BLaER1 treated with 17β-estradiol and CSF1 and Interleukin-3, amounts not matched to agents 10 nM and 100 nM (cell line): Measurements from ENCODE around the gene PIK3R4.

ENCODE experiments used
- H3K27ac ChIP-seq, 11 experiments: shearing (Covaris generic); formaldehyde crosslinking; 2 replicates each; pipeline ENCODE4 v1.8.1; 2022
- H3K27me3 ChIP-seq, 11 experiments: shearing (Covaris generic); formaldehyde crosslinking; 2 replicates each; pipeline ENCODE4 v1.8.1; 2022
- H3K36me3 ChIP-seq, 11 experiments: shearing (Covaris generic); formaldehyde crosslinking; 2 replicates each; pipeline ENCODE4 v1.8.1; 2022
- H3K4me1 ChIP-seq, 10 experiments: shearing (Covaris generic); formaldehyde crosslinking; 2 replicates each; pipeline ENCODE4 v1.8.1; 2022
- H3K4me2 ChIP-seq, 11 experiments: shearing (Covaris generic); formaldehyde crosslinking; 2 replicates each; pipeline ENCODE4 v1.8.1; 2022
- H3K4me3 ChIP-seq, 10 experiments: shearing (Covaris generic); formaldehyde crosslinking; 2 replicates each; pipeline ENCODE4 v1.8.1; 2022
- H3K9ac ChIP-seq, 11 experiments: shearing (Covaris generic); formaldehyde crosslinking; 2 replicates each; pipeline ENCODE4 v1.8.1; 2022
- H3K9me3 ChIP-seq, 11 experiments: shearing (Covaris generic); formaldehyde crosslinking; replicated peaks in 1 of 11; 2 replicates each; pipeline ENCODE4 v1.8.1; 2022
- H4K20me1 ChIP-seq, 11 experiments: shearing (Covaris generic); formaldehyde crosslinking; 2 replicates each; pipeline ENCODE4 v1.8.1; 2022
- Cebpa-rat ChIP-seq, 11 experiments: shearing (Covaris generic); IDR thresholded peaks; 2 replicates each; pipeline ENCODE4 v1.8.1; 2022

The PIK3R4 gene

DNA sequence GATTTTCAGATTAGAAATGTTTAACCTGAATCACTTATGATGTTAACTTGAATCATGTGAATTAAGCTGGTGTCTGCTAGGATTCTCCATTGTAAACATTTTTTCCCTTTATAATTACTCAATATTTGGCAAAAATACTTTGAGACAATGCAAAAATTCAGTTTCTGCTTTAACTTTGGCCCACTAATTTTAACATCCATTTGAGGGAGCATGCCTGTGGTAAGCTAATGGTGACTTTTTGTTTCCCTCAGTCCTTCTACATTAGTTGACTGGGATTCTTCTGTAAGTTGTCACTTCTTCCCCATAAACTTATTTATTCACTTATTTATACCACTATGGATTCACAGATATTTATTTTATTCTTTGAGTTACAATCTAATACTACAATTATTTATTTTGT lies 59.3 kb downstream of the PIK3R4 start:
- H3K9ac ChIP-seq = no peak overlapping the region
- H3K27me3 ChIP-seq = no peaks in the 10 kb centered on the region
- TF ChIP-seq Cebpa-rat (IDR thresholded peaks at IDR 0.05) = no peak
- H3K4me3 ChIP-seq = no peak overlapping the region
- no peak overlapping the region for H3K4me2 ChIP-seq
- H3K4me1 ChIP-seq = peaks cover 0 to 3% (median 0%) of the 10 kb centered on the region in 10 experiments; a peak in 2 of 20 replicates
- no peaks in the 10 kb centered on the region for H4K20me1 ChIP-seq
- H3K27ac ChIP-seq = no peak overlapping the region
- peaks cover 58 to 95% (median 82%) of the 10 kb centered on the region in 11 experiments for H3K36me3 ChIP-seq
- H3K9me3 ChIP-seq = no peaks in the 10 kb centered on the region

DNA sequence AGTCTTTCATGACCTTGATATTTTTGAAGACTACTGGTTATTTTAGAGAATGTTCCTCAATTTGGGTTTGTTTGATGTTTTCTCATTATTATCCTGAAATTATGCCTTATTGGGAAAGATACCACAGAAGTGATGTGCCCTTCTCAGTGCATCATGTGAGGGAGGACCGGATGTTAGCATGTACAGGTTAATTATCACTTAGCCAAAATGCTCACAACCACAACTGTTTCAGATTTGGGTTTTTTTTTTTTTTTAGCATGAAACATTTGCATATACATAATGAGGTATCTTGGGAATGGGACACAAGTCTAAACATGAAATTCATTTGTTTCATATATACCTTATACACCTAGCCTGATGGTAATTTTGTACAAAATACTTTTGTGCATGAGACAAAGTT lies 59.8 kb downstream of the PIK3R4 start:
- Histone ChIP-seq H4K20me1 (no peaks in the 10 kb centered on the region), H3K27me3 (no peaks in the 10 kb centered on the region), H3K4me2 (no peak overlapping the region), H3K9ac (no peak overlapping the region), H3K36me3 (peaks cover 63 to 96% (median 87%) of the 10 kb centered on the region in 11 experiments), H3K9me3 (no peaks in the 10 kb centered on the region), H3K4me3 (no peak overlapping the region), H3K4me1 (no peaks in the 10 kb centered on the region), H3K27ac (no peak overlapping the region)
- TF ChIP-seq Cebpa-rat (IDR thresholded peaks at IDR 0.05) = no peak

DNA sequence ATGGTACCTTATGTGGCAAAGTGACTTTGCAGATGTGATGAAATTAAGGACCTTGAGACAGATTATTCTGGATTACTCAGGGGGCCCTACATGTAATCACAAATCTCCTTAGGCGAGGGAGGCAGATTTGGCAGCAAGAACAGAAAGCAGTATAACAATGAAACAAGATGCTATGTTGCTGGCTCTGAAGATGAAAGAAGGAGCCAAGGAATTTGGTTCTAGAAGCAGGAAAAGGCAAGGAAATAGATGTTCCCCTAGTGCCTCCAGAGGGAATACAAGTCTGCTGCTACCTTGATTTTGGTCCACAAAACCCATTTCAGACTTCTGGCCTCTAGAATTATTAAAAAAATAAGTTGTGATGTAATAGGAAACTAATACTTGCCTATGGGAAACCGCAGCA lies 64.5 kb downstream of the PIK3R4 start:
- H3K36me3 ChIP-seq = peaks cover 66 to 100% (median 95%) of the 10 kb centered on the region in 11 experiments
- H3K27me3 ChIP-seq = no peaks in the 10 kb centered on the region
- no peak overlapping the region for H3K4me3 ChIP-seq
- no peaks in the 10 kb centered on the region for H4K20me1 ChIP-seq
- no peaks in the 10 kb centered on the region for H3K4me1 ChIP-seq
- H3K9me3 ChIP-seq = no peaks in the 10 kb centered on the region
- H3K9ac ChIP-seq = no peak overlapping the region
- no peak overlapping the region for H3K4me2 ChIP-seq
- TF ChIP-seq Cebpa-rat (IDR thresholded peaks at IDR 0.05) = no peak
- no peak overlapping the region for H3K27ac ChIP-seq

DNA sequence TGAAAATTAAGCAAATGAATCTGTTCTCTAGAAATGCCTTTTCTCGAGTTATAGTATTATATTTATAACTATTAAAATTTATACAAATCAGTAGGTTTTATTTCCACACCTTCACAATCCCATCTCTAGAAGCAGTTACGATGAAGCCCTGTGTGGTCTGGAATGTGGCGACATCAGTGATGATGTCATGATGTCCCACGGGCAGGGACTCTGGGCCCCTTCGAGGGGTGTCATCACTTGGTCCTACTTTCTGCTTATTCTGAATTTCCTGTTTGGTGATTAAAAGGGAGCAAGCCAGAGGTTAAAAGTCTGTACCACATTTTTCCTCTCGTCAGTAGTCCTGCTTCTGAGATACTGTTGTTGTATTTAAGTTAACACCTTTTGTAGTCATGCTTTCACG lies 67.4 kb downstream of the PIK3R4 start:
- H3K4me3 ChIP-seq = no peak overlapping the region
- H3K27ac ChIP-seq = no peak overlapping the region
- no peak overlapping the region for H3K9ac ChIP-seq
- H3K4me2 ChIP-seq = no peak overlapping the region
- no peaks in the 10 kb centered on the region for H3K4me1 ChIP-seq
- H3K27me3 ChIP-seq = no peaks in the 10 kb centered on the region
- TF ChIP-seq Cebpa-rat (IDR thresholded peaks at IDR 0.05) = no peak
- no peaks in the 10 kb centered on the region for H3K9me3 ChIP-seq
- no peaks in the 10 kb centered on the region for H4K20me1 ChIP-seq
- peaks cover 76 to 100% (median 93%) of the 10 kb centered on the region in 11 experiments for H3K36me3 ChIP-seq

DNA sequence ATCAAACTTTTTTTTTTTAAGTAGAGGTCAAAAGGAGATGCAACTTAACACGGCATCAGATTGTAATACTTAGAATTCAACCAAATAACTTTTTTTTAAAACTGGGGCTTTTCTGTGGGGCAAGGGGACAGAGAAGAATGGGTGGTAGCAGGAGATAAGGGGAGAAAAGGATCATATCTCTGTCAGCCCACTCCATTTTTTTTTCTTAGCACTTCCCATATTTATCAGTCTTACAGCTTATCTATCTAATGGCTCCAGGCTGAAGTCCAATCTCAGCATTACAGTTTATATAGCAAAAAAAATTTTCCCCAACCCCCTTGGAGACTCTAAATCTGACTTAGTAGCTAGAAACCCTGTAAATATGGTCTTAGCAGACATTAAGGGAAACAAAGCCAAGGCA lies 69.3 kb downstream of the PIK3R4 start:
- no peaks in the 10 kb centered on the region for H4K20me1 ChIP-seq
- H3K9me3 ChIP-seq = no peaks in the 10 kb centered on the region
- H3K27ac ChIP-seq = no peak overlapping the region
- no peak for TF ChIP-seq Cebpa-rat (IDR thresholded peaks at IDR 0.05)
- no peak overlapping the region for H3K9ac ChIP-seq
- no peak overlapping the region for H3K4me3 ChIP-seq
- peaks cover 65 to 90% (median 78%) of the 10 kb centered on the region in 11 experiments for H3K36me3 ChIP-seq
- no peaks in the 10 kb centered on the region for H3K27me3 ChIP-seq
- H3K4me1 ChIP-seq = no peaks in the 10 kb centered on the region
- no peak overlapping the region for H3K4me2 ChIP-seq

DNA sequence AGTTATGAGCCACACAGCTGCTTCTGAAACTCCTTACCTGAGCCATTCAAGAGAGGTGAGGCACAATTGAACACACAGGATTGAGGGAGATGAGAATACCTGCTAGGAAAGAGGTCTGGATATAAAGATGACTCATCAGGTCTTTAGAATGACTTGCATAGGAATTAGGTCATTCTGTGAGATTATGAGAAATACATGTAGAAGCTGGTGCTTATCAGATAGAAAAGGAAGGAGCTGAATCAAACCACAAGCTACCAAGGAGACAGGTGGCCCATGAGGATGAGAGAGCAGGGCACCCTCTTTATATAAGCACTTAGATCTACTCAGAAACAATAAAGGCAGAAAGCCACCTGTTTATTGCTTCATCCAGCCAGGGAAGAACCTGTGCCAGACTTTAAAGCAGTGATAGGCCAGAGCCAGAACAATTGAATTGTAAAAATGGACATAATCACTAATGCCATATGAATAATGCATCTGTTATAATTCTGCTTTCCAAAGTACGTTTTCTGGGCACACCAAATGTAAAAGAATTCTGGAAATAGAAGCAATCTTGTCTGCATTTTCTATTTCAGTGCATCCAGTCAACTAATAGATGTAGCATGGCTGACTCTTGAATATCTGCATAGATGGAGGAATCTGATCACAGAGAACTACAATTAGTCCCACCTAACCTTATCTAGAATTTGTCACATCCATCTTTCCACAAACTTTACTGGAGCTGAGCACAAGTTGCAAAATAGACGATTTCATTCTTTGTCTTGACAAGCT lies 74.9 kb downstream of the PIK3R4 start:
- H3K4me1 ChIP-seq = no peaks in the 10 kb centered on the region
- H4K20me1 ChIP-seq = no peaks in the 10 kb centered on the region
- no peak overlapping the region for H3K27ac ChIP-seq
- no peaks in the 10 kb centered on the region for H3K9me3 ChIP-seq
- no peak for TF ChIP-seq Cebpa-rat (IDR thresholded peaks at IDR 0.05)
- H3K36me3 ChIP-seq = peaks cover 31 to 61% (median 44%) of the 10 kb centered on the region in 11 experiments
- no peaks in the 10 kb centered on the region for H3K27me3 ChIP-seq
- no peak overlapping the region for H3K4me2 ChIP-seq
- no peak overlapping the region for H3K9ac ChIP-seq
- H3K4me3 ChIP-seq = no peak overlapping the region

DNA sequence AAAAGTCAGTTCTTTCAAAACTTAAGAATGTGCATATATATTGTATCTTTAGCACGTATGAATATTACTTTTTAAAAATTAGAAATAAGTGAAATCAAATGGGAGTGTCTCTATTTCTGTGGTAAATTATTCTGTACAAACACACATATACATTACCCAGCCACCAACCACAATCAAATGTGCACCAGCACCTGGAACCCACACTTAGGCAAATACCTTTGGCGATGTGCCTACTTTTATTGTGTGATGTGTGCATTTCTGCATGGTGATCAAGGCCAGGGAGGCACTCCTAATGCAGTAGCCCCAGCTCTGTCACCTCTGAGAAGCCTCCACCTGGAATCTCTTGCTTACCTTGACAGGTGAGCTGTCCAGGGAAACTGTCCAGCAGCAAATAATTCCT lies 76.9 kb downstream of the PIK3R4 start:
- Histone ChIP-seq H3K4me3 (no peak overlapping the region), H3K4me1 (no peaks in the 10 kb centered on the region), H3K36me3 (peaks cover 17 to 46% (median 32%) of the 10 kb centered on the region in 11 experiments; a peak in 21 of 22 replicates), H3K4me2 (no peak overlapping the region), H3K9me3 (peaks cover 0 to 3% (median 0%) of the 10 kb centered on the region in 11 experiments; a peak in 1 of 22 replicates), H3K9ac (no peak overlapping the region), H4K20me1 (no peaks in the 10 kb centered on the region), H3K27me3 (no peaks in the 10 kb centered on the region), H3K27ac (no peak overlapping the region)
- no peak for TF ChIP-seq Cebpa-rat (IDR thresholded peaks at IDR 0.05)

DNA sequence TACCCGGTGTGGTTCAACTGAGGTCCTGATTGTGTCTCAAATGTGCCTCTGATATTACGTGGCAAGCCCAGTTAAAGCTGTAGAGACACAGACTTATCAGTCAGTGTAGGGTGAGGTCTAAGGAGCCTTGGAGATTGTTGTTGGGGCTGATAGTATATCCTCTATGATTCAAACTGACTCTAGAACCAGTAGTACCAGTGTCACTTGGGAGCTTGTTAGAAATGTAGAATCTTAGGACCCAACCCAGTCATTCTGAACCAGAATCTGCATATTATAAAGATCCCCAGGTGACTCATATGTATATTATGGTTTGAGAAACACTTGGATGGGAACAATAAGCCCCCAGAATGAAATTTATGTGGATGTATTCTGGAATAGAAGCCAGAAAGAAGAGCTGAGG lies 83.5 kb downstream of the PIK3R4 start:
- Histone ChIP-seq H3K9ac (no peak overlapping the region), H3K4me3 (no peak overlapping the region), H3K27ac (no peak overlapping the region), H4K20me1 (no peaks in the 10 kb centered on the region), H3K4me2 (no peak overlapping the region), H3K27me3 (no peaks in the 10 kb centered on the region), H3K4me1 (peaks cover 0 to 8% (median 2%) of the 10 kb centered on the region in 10 experiments; a peak in 5 of 20 replicates), H3K9me3 (peaks cover 0 to 5% (median 0%) of the 10 kb centered on the region in 11 experiments; a peak in 1 of 22 replicates), H3K36me3 (peaks cover 0 to 14% (median 3%) of the 10 kb centered on the region in 11 experiments; a peak in 4 of 22 replicates)
- no peak for TF ChIP-seq Cebpa-rat (IDR thresholded peaks at IDR 0.05)

DNA sequence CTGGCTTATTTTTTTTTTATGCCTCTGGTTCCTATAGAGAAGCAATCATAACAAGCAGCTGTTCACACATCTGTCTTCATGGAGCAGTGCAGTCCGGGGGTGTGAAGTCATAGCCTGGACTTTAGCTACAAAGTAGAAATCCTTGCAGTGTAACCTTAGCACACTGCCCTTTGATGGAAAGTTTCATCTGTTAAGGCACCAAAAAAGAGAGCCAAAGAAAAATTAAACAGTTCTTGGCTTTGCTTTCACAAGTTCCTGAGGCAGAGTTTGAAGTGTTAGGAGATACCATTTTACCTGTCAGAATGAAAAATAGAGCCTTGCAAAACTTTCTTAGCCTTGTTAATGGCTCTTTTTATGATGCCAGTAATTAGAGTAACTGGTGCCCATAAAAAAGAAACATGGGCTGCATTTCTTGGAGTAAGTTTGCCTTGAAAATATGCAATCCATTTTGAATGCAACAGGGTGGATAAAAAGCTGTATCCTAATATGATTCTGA lies 84.1 kb downstream of the PIK3R4 start:
- TF ChIP-seq Cebpa-rat (IDR thresholded peaks at IDR 0.05) = no peak
- Histone ChIP-seq H3K9me3 (peaks cover 0 to 5% (median 0%) of the 10 kb centered on the region in 11 experiments; a peak in 1 of 22 replicates), H3K4me2 (no peak overlapping the region), H3K4me3 (no peak overlapping the region), H3K4me1 (peaks cover 0 to 8% (median 2%) of the 10 kb centered on the region in 10 experiments; a peak in 5 of 20 replicates), H4K20me1 (no peaks in the 10 kb centered on the region), H3K9ac (no peak overlapping the region), H3K36me3 (peaks cover 0 to 15% (median 3%) of the 10 kb centered on the region in 11 experiments; a peak in 4 of 22 replicates), H3K27ac (no peak overlapping the region), H3K27me3 (no peaks in the 10 kb centered on the region)
